Regular cardiac myocyte (primary cell): Measurements from ENCODE around the gene TSPAN5. TPM values are rescaled to one million over a fixed set of nuclear protein-coding genes. Genes with fewer than 3 reads are reported as not detected.

Source experiments
- total RNA-seq: library from RNA; depleted of rRNA; stranded (reverse); fragments of >200 nt; gene quantifications from 2 replicates; pipeline ENCODE4 v1.2.3, GENCODE V29; 2014

The TSPAN5 gene
- total RNA-seq, result 52.1 and 65.9 TPM in 2 replicates

GRCh38 chr4:98658287-98659105, at the start of gene TSPAN5:
Gene TSPAN5, minus strand, starts transcription at chr4:98658611.

